T-cell (primary cell): ENCODE measurements around the gene ZNF736. TPM values are rescaled to one million over a fixed set of nuclear protein-coding genes. Genes with fewer than 3 reads are reported as not detected.

Source experiments
- ATAC-seq, 4 experiments: fragments of 200-7000 bp in 3 of 4; fragments of 150-1000 bp in 1 of 4; cut with Tn5 transposase; replicated peaks in 1 of 4; 1 replicate in 3 of 4; 2 replicates in 1 of 4; pipeline ENCODE4 v1.10.0; 2021; ENCODE audit warnings: moderate library complexity in 3 of 4, mild to moderate bottlenecking in 2 of 4, moderate number of reproducible peaks in 1 of 4
- CTCF ChIA-PET, 2 donors: fragments of 300-600 bp; sonication (Branson Sonifier 250); formaldehyde crosslinking; loops; one replicate each; lab custom pipeline; 2022; ENCODE audit warnings: antibody characterized with exemption in 2 of 2; lab: Charles Lee
- POLR2A ChIA-PET, 2 donors: fragments of 300-600 bp; sonication (Branson Sonifier 250); formaldehyde crosslinking; loops; one replicate each; lab custom pipeline; 2022; ENCODE audit warnings: antibody characterized with exemption in 2 of 2; lab: Charles Lee
- DNase-seq, 35 experiments: peaks; one replicate each; pipeline versions ENCODE4 v3.0.0 to v3.0.0-alpha.2; 2013 to 2023
- H3K27ac ChIP-seq: one replicate; pipeline ENCODE4 v1.5.1; 2013; ENCODE audit warnings: low read length
- H3K27me3 ChIP-seq, 2 experiments: replicated peaks in 1 of 2; 1 replicate in 1 of 2; 2 replicates in 1 of 2; pipeline versions ENCODE4 v1.6.1 to v1.7.0; 2013; ENCODE audit warnings: low read length in 1 of 2, mixed read lengths in 1 of 2; ENCODE audit not compliant: control insufficient read depth in 2 of 2, insufficient read depth in 2 of 2; ENCODE audit errors: extremely low read depth in 1 of 2
- H3K36me3 ChIP-seq, 2 donors: 1 replicate in 1 of 2; 2 replicates in 1 of 2; pipeline versions ENCODE4 v1.6.1 to v1.7.0; 2013; ENCODE audit warnings: low read length in 1 of 2; ENCODE audit not compliant: control insufficient read depth in 2 of 2, insufficient read depth in 1 of 2; ENCODE audit errors: extremely low read depth in 1 of 2
- H3K4me1 ChIP-seq, 2 experiments: 1 replicate in 1 of 2; 2 replicates in 1 of 2; pipeline versions ENCODE4 v1.6.1 to v1.7.0; 2013; ENCODE audit warnings: low read length in 2 of 2, mixed read lengths in 1 of 2; ENCODE audit not compliant: insufficient read depth in 2 of 2, control insufficient read depth in 1 of 2; ENCODE audit errors: extremely low read depth in 1 of 2
- H3K4me3 ChIP-seq, 2 donors: 1 replicate in 1 of 2; 2 replicates in 1 of 2; pipeline versions ENCODE4 v1.5.1 to v1.7.0; 2013; ENCODE audit warnings: mild to moderate bottlenecking in 2 of 2, low read length in 1 of 2, moderate library complexity in 1 of 2; ENCODE audit not compliant: control insufficient read depth in 1 of 2; ENCODE audit errors: extremely low read depth in 1 of 2
- H3K9me3 ChIP-seq: 2 replicates; pipeline ENCODE4 v1.7.0; 2013
- H3K27ac Mint-ChIP-seq, 2 donors: one replicate each; pipeline ENCODE4 v1.8.0; 2020 to 2021; ENCODE audit warnings: mild to moderate bottlenecking in 2 of 2, mixed read lengths in 2 of 2
- H3K27me3 Mint-ChIP-seq, 2 donors: one replicate each; pipeline ENCODE4 v1.8.0; 2021 to 2022; ENCODE audit warnings: mixed read lengths in 2 of 2
- H3K36me3 Mint-ChIP-seq: one replicate; pipeline ENCODE4 v1.8.0; 2021; ENCODE audit warnings: mixed read lengths
- H3K4me1 Mint-ChIP-seq, 3 donors: one replicate each; pipeline ENCODE4 v1.8.0; 2020 to 2022; ENCODE audit warnings: mixed read lengths in 3 of 3, mild to moderate bottlenecking in 1 of 3
- H3K4me3 Mint-ChIP-seq, 3 donors: one replicate each; pipeline ENCODE4 v1.8.0; 2020 to 2022; ENCODE audit warnings: mild to moderate bottlenecking in 3 of 3, mixed read lengths in 3 of 3, moderate library complexity in 3 of 3
- H3K9me3 Mint-ChIP-seq, 3 donors: one replicate each; pipeline ENCODE4 v1.8.0; 2020 to 2022; ENCODE audit warnings: mixed read lengths in 3 of 3
- whole genome bisulfite sequencing: methylation state at CpG from one replicate; pipeline ENCODE4 v1.1.5; 2013; ENCODE audit warnings: missing lambda C conversion rate; ENCODE audit not compliant: insufficient coverage; 5-methylcytosine and 5-hydroxymethylcytosine counted together
- total RNA-seq, 35 experiments: library from RNA in 6 of 35; stranded (reverse) in 6 of 35; fragments of 120-200 nt in 1 of 35; gene quantifications; one replicate each; pipeline versions ENCODE4 v1.2.1 to v1.2.4 and lab custom pipeline; 2013 to 2026

ZNF736 gene
- total RNA-seq, 5 donors from 2014 or later (not counting 1 experiment from before 2014, with no cell fraction given) = 21.8 to 31.2 (median 24.2) TPM

GRCh38 chr7:64300641-64301405, 12.9 kb upstream of the ZNF736 start:
- Mint-ChIP-seq H3K36me3 (no peaks in the 10 kb centered on the region), H3K4me3 (no peak overlapping the region), H3K9me3 (no peaks in the 10 kb centered on the region), H3K4me1 (peaks cover 0 to 5% (median 1%) of the 10 kb centered on the region in 3 donors), H3K27me3 (no peaks in the 10 kb centered on the region), H3K27ac (no peak overlapping the region)
- 89% methylated on average over 5 of the region's 9 CpGs for WGBS
- ATAC-seq (no peak), DNase-seq (no peak)
- Histone ChIP-seq H3K4me3 (no peak overlapping the region), H3K27ac (no peak overlapping the region), H3K9me3 (no peaks in the 10 kb centered on the region), H3K27me3 (no peaks in the 10 kb centered on the region), H3K4me1 (no peaks in the 10 kb centered on the region), H3K36me3 (no peaks in the 10 kb centered on the region)
- ChIA-PET POLR2A (no interaction called here), CTCF (no interaction called here)

GRCh38 chr7:64307254-64308015, 6.3 kb upstream of the ZNF736 start:
- CTCF ChIA-PET = interaction anchor here (0.6 to 1.5 kb wide), 8 partner anchors 8 to 730 kb away, joined by 3 to 9 read pairs (median 4); partner anchors contain the start of gene ZNF138 (in 1 of the 2)

GRCh38 chr7:64308016-64308270, 5.8 kb upstream of the ZNF736 start:
- WGBS = 61% methylated on average over 5 of the region's 7 CpGs
- Histone ChIP-seq H3K27me3 (no peaks in the 10 kb centered on the region), H3K4me3 (peak overlapping the region; percentile 8 to 80), H3K36me3 (no peaks in the 10 kb centered on the region), H3K4me1 (peaks cover 2 to 18% of the 10 kb centered on the region in 2 experiments), H3K27ac (peak overlapping the region; percentile 91), H3K9me3 (no peaks in the 10 kb centered on the region)
- peak in 1 of 35 experiments; percentile 22 for DNase-seq
- Mint-ChIP-seq H3K9me3 (no peaks in the 10 kb centered on the region), H3K4me3 (peak overlapping the region; percentile 90 to 100 (median 97)), H3K27me3 (no peaks in the 10 kb centered on the region), H3K4me1 (peaks cover 23 to 34% (median 27%) of the 10 kb centered on the region in 3 donors), H3K36me3 (no peaks in the 10 kb centered on the region), H3K27ac (peak overlapping the region; percentile 93 to 99)
- ChIA-PET CTCF (interaction anchor here in 1 of 2 donors (0.6 to 1.5 kb wide), 2 partner anchors 486 to 730 kb away, joined by 3 to 4 read pairs; partner anchors contain the start of gene ZNF138), POLR2A (interaction anchor here in 1 of 2 donors (0.7 to 1.3 kb wide), 3 partner anchors 9 to 487 kb away, joined by 3 to 9 read pairs (median 5); partner anchors contain the start of gene ZNF680)
- ATAC-seq = no peak

More at GRCh38 chr7:64307254-64308015, 6.3 kb upstream of the ZNF736 start:
- POLR2A ChIA-PET = interaction anchor here in 1 of 2 donors (0.5 to 1.3 kb wide), 8 partner anchors 8 to 1499 kb away, joined by 3 to 9 read pairs (median 4); partner anchors contain the start of genes ZNF107 and ZNF680
- DNase-seq (peak; percentile 88 to 98 (median 95)), ATAC-seq (peak; percentile 98 to 100 (median 99))
- Histone ChIP-seq H3K36me3 (no peaks in the 10 kb centered on the region), H3K4me3 (peak overlapping the region; percentile 77 to 80), H3K4me1 (peaks cover 2 to 16% of the 10 kb centered on the region in 2 experiments), H3K27ac (peak overlapping the region; percentile 91), H3K9me3 (no peaks in the 10 kb centered on the region), H3K27me3 (no peaks in the 10 kb centered on the region)
- Mint-ChIP-seq H3K27ac (peak overlapping the region; percentile 93 to 99), H3K9me3 (no peaks in the 10 kb centered on the region), H3K27me3 (no peaks in the 10 kb centered on the region), H3K4me3 (peak overlapping the region; percentile 90 to 100 (median 97)), H3K36me3 (no peaks in the 10 kb centered on the region), H3K4me1 (peaks cover 19 to 31% (median 24%) of the 10 kb centered on the region in 3 donors)
- 4% methylated on average over 33 of the region's 33 CpGs for WGBS

DNA sequence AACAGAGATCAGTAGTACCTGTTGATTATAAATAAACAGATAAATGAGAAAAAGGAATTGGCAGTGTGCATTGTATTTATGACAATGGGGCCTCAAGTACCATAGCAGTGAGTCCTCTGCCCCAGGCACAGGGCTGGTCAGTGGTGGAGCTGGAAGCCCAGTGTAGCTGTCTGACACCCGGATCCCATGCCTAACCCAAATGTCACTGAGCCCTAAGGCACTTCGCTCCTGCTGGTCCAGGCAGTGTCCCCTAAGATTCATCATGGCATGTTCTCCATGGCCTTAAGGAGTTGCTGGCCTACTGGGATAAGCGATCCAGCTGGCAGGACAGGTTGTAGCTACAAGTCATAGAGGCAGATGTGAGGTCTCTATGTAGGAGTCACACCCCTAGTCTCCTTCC, 3.3 kb upstream of the ZNF736 start:
- ChIA-PET CTCF (interaction anchor here (0.5 to 0.8 kb wide), 2 partner anchors 9 to 60 kb away, joined by 4 to 6 read pairs; no protein-coding TSS in a partner anchor), POLR2A (no interaction called here)
- no peak overlapping the region for H3K4me3 Mint-ChIP-seq
- no peak for DNase-seq
- peaks cover 47 to 54% (median 49%) of the 10 kb centered on the region in 3 donors for H3K4me1 Mint-ChIP-seq
- Histone ChIP-seq H3K4me1 (peaks cover 15 to 39% of the 10 kb centered on the region in 2 experiments), H3K9me3 (no peaks in the 10 kb centered on the region), H3K4me3 (no peak overlapping the region), H3K36me3 (no peaks in the 10 kb centered on the region), H3K27me3 (no peaks in the 10 kb centered on the region), H3K27ac (no peak overlapping the region)
- ATAC-seq = no peak
- 100% methylated on average over 3 of the region's 3 CpGs for WGBS
- H3K27me3 Mint-ChIP-seq = no peaks in the 10 kb centered on the region
- H3K9me3 Mint-ChIP-seq = no peaks in the 10 kb centered on the region
- H3K27ac Mint-ChIP-seq = no peak overlapping the region
- H3K36me3 Mint-ChIP-seq = no peaks in the 10 kb centered on the region

DNA sequence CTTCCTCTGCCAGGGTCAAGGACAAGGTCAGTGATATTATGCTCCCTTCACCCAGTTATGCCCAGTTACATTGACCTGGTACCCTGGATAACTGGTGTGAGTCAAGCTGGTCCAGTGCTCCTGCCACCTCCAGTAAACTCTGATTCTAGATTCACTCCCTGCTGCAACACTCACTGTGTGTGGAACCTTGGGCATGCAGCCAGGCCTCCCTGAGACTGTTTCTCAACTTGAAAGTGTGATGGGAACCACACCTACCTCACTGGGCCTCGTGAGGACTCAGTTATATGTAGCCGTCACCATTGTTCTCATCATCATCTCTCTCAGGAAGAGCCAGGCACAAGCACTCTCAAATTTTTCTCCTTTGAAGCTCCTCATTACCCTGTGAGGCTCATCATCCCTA, 935 bp upstream of the ZNF736 start:
- H3K4me3 ChIP-seq = no peak overlapping the region
- no peaks in the 10 kb centered on the region for H3K36me3 ChIP-seq
- ChIA-PET CTCF (interaction anchor here in 1 of 2 donors (0.5 kb wide), 1 partner anchor 1674 kb away, joined by 3 read pairs; no protein-coding TSS in a partner anchor), POLR2A (interaction anchor here in 1 of 2 donors (1.4 kb wide), 1 partner anchor 250 kb away, joined by 8 read pairs; the partner anchor contains the start of gene ZNF680)
- H3K9me3 ChIP-seq = no peaks in the 10 kb centered on the region
- H3K27ac ChIP-seq = peak overlapping the region; percentile 52
- ATAC-seq (no peak), DNase-seq (no peak)
- no peaks in the 10 kb centered on the region for H3K9me3 Mint-ChIP-seq
- no CpG with 5 or more reads among the region's 2 CpGs for whole genome bisulfite sequencing
- peaks cover 14% of the 10 kb centered on the region for H3K36me3 Mint-ChIP-seq
- no peaks in the 10 kb centered on the region for H3K27me3 ChIP-seq
- peak overlapping the region; percentile 69 to 92 for H3K27ac Mint-ChIP-seq
- H3K4me1 ChIP-seq = peaks cover 15 to 25% of the 10 kb centered on the region in 2 experiments
- H3K4me3 Mint-ChIP-seq = no peak overlapping the region
- H3K4me1 Mint-ChIP-seq = peaks cover 39 to 47% (median 45%) of the 10 kb centered on the region in 3 donors
- H3K27me3 Mint-ChIP-seq = no peaks in the 10 kb centered on the region

- H3K4me1 ChIP-seq = peaks cover 13 to 22% of the 10 kb centered on the region in 2 experiments
- no peaks in the 10 kb centered on the region for H3K27me3 ChIP-seq
- peak overlapping the region; percentile 78 for H3K27ac ChIP-seq
- peak overlapping the region; percentile 94 to 98 (median 98) for H3K4me3 Mint-ChIP-seq
- peaks cover 19% of the 10 kb centered on the region for H3K36me3 Mint-ChIP-seq
- ChIA-PET POLR2A (interaction anchor here (0.5 to 1.4 kb wide), 5 partner anchors 8 to 1669 kb away, joined by 3 to 8 read pairs (median 5); partner anchors contain the start of gene ZNF680 (in 1 of the 2)), CTCF (interaction anchor here in 1 of 2 donors (1.3 kb wide), 1 partner anchor 692 kb away, joined by 3 read pairs; the partner anchor contains the start of gene ERV3-1)
- H3K27ac Mint-ChIP-seq = peak overlapping the region; percentile 92 to 97
- H3K36me3 ChIP-seq = no peaks in the 10 kb centered on the region
- H3K4me1 Mint-ChIP-seq = peaks cover 42 to 44% (median 43%) of the 10 kb centered on the region in 3 donors
- no CpG with 5 or more reads among the region's 10 CpGs for WGBS
- DNase-seq = peak in 1 of 35 experiments; percentile 1
- H3K9me3 Mint-ChIP-seq = no peaks in the 10 kb centered on the region
- no peak for ATAC-seq
- H3K27me3 Mint-ChIP-seq = no peaks in the 10 kb centered on the region
- peak overlapping the region; percentile 95 to 97 for H3K4me3 ChIP-seq
- no peaks in the 10 kb centered on the region for H3K9me3 ChIP-seq
Measured at GRCh38 chr7:64314566-64314965, 805 bp downstream of the ZNF736 start.
